Transverse colon (tissue), 3 donors: ENCODE results near the gene GEN1.

Source experiments
- EP300 ChIP-seq: sonication (generic); formaldehyde crosslinking; IDR thresholded peaks from one replicate; pipeline ENCODE4 v1.6.1; 2017; ENCODE audit warnings: antibody characterized with exemption, low read depth
- TF ChIP-seq, protein P1 (sequence below), 5 experiments: fragments of 200-600 bp in 3 of 5; fragments of 450-650 bp in 2 of 5; sonication (generic) in 3 of 5; IDR thresholded peaks; 1 replicate in 2 of 5; 2 replicates in 3 of 5; pipeline ENCODE4 v1.5.1; 2016 to 2017; ENCODE audit warnings: antibody characterized with exemption in 5 of 5, inconsistent platforms in 3 of 5, mild to moderate bottlenecking in 2 of 5, moderate library complexity in 1 of 5

DNA sequence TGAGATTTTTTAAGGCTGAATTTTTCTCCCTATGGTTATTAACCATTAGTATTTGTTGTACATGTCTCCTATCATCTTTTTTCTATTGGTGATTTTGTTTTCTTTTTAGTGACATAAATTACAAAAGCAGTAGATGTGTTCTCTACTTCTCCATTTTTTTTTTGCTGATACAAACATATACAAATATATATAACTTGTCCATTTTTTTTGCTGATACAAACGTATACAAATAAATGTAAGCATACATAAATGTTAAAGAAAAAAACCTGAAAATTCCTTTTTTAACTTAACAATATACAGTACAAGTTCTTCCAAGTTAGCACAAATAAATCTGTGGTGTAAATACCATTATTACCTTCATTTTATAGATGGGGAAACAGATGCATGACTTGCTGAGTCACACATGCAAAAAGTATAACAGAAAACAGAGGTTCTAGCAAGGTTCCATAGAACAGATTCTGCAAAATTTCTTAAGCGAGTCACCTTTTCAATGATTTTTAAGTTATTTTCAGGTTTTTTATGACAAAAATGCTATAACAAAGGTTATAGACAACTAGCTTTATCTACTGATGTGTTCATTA is 64.4 kb downstream of the GEN1 start:
- no peak for TF ChIP-seq EP300
- TF ChIP-seq, protein P1, sequence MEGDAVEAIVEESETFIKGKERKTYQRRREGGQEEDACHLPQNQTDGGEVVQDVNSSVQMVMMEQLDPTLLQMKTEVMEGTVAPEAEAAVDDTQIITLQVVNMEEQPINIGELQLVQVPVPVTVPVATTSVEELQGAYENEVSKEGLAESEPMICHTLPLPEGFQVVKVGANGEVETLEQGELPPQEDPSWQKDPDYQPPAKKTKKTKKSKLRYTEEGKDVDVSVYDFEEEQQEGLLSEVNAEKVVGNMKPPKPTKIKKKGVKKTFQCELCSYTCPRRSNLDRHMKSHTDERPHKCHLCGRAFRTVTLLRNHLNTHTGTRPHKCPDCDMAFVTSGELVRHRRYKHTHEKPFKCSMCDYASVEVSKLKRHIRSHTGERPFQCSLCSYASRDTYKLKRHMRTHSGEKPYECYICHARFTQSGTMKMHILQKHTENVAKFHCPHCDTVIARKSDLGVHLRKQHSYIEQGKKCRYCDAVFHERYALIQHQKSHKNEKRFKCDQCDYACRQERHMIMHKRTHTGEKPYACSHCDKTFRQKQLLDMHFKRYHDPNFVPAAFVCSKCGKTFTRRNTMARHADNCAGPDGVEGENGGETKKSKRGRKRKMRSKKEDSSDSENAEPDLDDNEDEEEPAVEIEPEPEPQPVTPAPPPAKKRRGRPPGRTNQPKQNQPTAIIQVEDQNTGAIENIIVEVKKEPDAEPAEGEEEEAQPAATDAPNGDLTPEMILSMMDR (IDR thresholded peaks at IDR 0.05), result no peak
